Mononuclear cell (primary cell): ENCODE measurements around the gene KYNU. TPM values are rescaled to one million over a fixed set of nuclear protein-coding genes. Genes with fewer than 3 reads are reported as not detected.
"Not testable (repeated sequence)": the region's sequence is repeated elsewhere in the genome, so short reads cannot be mapped to it uniquely, and the experiment has no call there.

Experiments used
- H3K27me3 ChIP-seq: 2 replicates; pipeline ENCODE4 v1.6.0; 2011; ENCODE audit warnings: low read length, control low read depth; ENCODE audit not compliant: insufficient read depth
- H3K4me1 ChIP-seq: 2 replicates; pipeline ENCODE4 v1.5.1; 2011; ENCODE audit warnings: mild to moderate bottlenecking, low read length, control low read depth; ENCODE audit not compliant: insufficient read depth
- H3K4me3 ChIP-seq: 2 replicates; pipeline ENCODE4 v1.5.1; 2011; ENCODE audit warnings: mild to moderate bottlenecking, low read length, moderate library complexity
- H3K9me3 ChIP-seq: 2 replicates; pipeline ENCODE4 v1.5.1; 2011; ENCODE audit warnings: low read depth, mild to moderate bottlenecking, control low read depth, low read length
- total RNA-seq: library from RNA; depleted of rRNA; stranded (reverse); fragments of >200 nt; gene quantifications from one replicate; pipeline ENCODE4 v1.2.3, GENCODE V29; 2012

KYNU gene
- total RNA-seq, 1 donor: 35.9 TPM

- Histone ChIP-seq H3K4me1 (peaks cover 15% of the 10 kb centered on the region), H3K27me3 (peaks cover 10% of the 10 kb centered on the region), H3K9me3 (no peaks in the 10 kb centered on the region), H3K4me3 (no peak overlapping the region)
These were observed 152.7 kb downstream of the KYNU start for GRCh38 chr2:143030127-143030526.

- Histone ChIP-seq H3K4me1 (peaks cover 10% of the 10 kb centered on the region), H3K9me3 (no peaks in the 10 kb centered on the region), H3K27me3 (no peaks in the 10 kb centered on the region), H3K4me3 (no peak overlapping the region)
These were observed 157.0 kb downstream of the KYNU start for GRCh38 chr2:143034292-143035074.

- Histone ChIP-seq H3K27me3 (no peaks in the 10 kb centered on the region), H3K4me1 (no peaks in the 10 kb centered on the region), H3K9me3 (no peaks in the 10 kb centered on the region), H3K4me3 (no peak overlapping the region)
These were observed 174.0 kb downstream of the KYNU start for GRCh38 chr2:143051465-143051864.

GRCh38 chr2:143053437-143053836 is 176.0 kb downstream of the KYNU start:
- not testable (repeated sequence) for H3K4me1 ChIP-seq, H3K27me3 ChIP-seq, H3K4me3 ChIP-seq, H3K9me3 ChIP-seq

- Histone ChIP-seq H3K4me3 (no peak overlapping the region), H3K4me1 (no peaks in the 10 kb centered on the region), H3K27me3 (no peaks in the 10 kb centered on the region), H3K9me3 (no peaks in the 10 kb centered on the region)
These were observed 179.1 kb downstream of the KYNU start for GRCh38 chr2:143056550-143056949.

GRCh38 chr2:143058851-143059250 is 181.4 kb downstream of the KYNU start:
- Histone ChIP-seq H3K4me3 (no peak overlapping the region), H3K4me1 (no peaks in the 10 kb centered on the region), H3K27me3 (no peaks in the 10 kb centered on the region), H3K9me3 (no peaks in the 10 kb centered on the region)

GRCh38 chr2:143063612-143064200 is 186.2 kb downstream of the KYNU start:
- Histone ChIP-seq H3K9me3 (peaks cover 14% of the 10 kb centered on the region), H3K4me3 (no peak overlapping the region), H3K27me3 (no peaks in the 10 kb centered on the region), H3K4me1 (no peaks in the 10 kb centered on the region)

GRCh38 chr2:143068094-143068493 is 190.6 kb downstream of the KYNU start:
- H3K4me1 ChIP-seq: peaks cover 16% of the 10 kb centered on the region
- H3K27me3 ChIP-seq: no peaks in the 10 kb centered on the region
- peaks cover 14% of the 10 kb centered on the region for H3K9me3 ChIP-seq
- no peak overlapping the region for H3K4me3 ChIP-seq

GRCh38 chr2:143068509-143068908 is 191.0 kb downstream of the KYNU start:
- Histone ChIP-seq H3K4me3 (no peak overlapping the region), H3K9me3 (peaks cover 14% of the 10 kb centered on the region), H3K27me3 (no peaks in the 10 kb centered on the region), H3K4me1 (peaks cover 16% of the 10 kb centered on the region)

GRCh38 chr2:143070704-143071103 is 193.2 kb downstream of the KYNU start:
- Histone ChIP-seq H3K9me3 (no peaks in the 10 kb centered on the region), H3K4me1 (peaks cover 16% of the 10 kb centered on the region), H3K27me3 (no peaks in the 10 kb centered on the region), H3K4me3 (no peak overlapping the region)

GRCh38 chr2:143071185-143071876 is 193.9 kb downstream of the KYNU start:
- Histone ChIP-seq H3K9me3 (no peaks in the 10 kb centered on the region), H3K27me3 (no peaks in the 10 kb centered on the region), H3K4me1 (peaks cover 16% of the 10 kb centered on the region), H3K4me3 (no peak overlapping the region)

- not testable (repeated sequence) for H3K4me3 ChIP-seq, H3K27me3 ChIP-seq, H3K9me3 ChIP-seq
- peaks cover 12% of the 10 kb centered on the region for H3K4me1 ChIP-seq
These were observed 197.4 kb downstream of the KYNU start for GRCh38 chr2:143074913-143075312.

GRCh38 chr2:143075711-143076110 is 198.2 kb downstream of the KYNU start:
- H3K4me1 ChIP-seq: peaks cover 4% of the 10 kb centered on the region
- no peaks in the 10 kb centered on the region for H3K9me3 ChIP-seq
- no peaks in the 10 kb centered on the region for H3K27me3 ChIP-seq
- no peak overlapping the region for H3K4me3 ChIP-seq

- H3K9me3 ChIP-seq: no peaks in the 10 kb centered on the region
- no peaks in the 10 kb centered on the region for H3K27me3 ChIP-seq
- no peak overlapping the region for H3K4me3 ChIP-seq
- H3K4me1 ChIP-seq: peaks cover 5% of the 10 kb centered on the region
These were observed 200.6 kb downstream of the KYNU start for GRCh38 chr2:143078104-143078503.

- H3K27me3 ChIP-seq: no peaks in the 10 kb centered on the region
- no peaks in the 10 kb centered on the region for H3K9me3 ChIP-seq
- H3K4me3 ChIP-seq: no peak overlapping the region
- H3K4me1 ChIP-seq: peaks cover 20% of the 10 kb centered on the region
These were observed 204.2 kb downstream of the KYNU start for GRCh38 chr2:143081616-143082015.
